DOHH2 (cell line): ENCODE results near the gene SLIT1.

ENCODE experiments used
- CTCF ChIP-seq: fragments of 200-600 bp; sonication (generic); IDR thresholded peaks from one replicate; pipeline ENCODE4 v1.5.1; 2014; ENCODE audit warnings: antibody characterized with exemption, mild to moderate bottlenecking, low read depth, low read length; ENCODE audit not compliant: poor library complexity, severe bottlenecking
- EZH2phosphoT487 ChIP-seq: fragments of 200-600 bp; sonication (generic); IDR thresholded peaks from 2 replicates; pipeline ENCODE4 v1.6.1; 2017; ENCODE audit warnings: borderline replicate concordance, mild to moderate bottlenecking, antibody characterized with exemption, low read length, moderate library complexity, mixed read lengths

- TF ChIP-seq CTCF (no peak), EZH2phosphoT487 (no peak)
These were observed 175.0 kb downstream of the SLIT1 start for GRCh38 chr10:97010695-97011206.
